HL-60 (cell line): ENCODE data around the gene CLIC4.

Experiments
- DNase-seq, 2 experiments: peaks; one replicate each; pipeline ENCODE4 v3.0.0-alpha.2; 2010 to 2020; ENCODE audit warnings: low read depth in 1 of 2, low spot score in 1 of 2
- H3K27ac ChIP-seq: fragments of 250-450 bp; sonication (Bioruptor Pico); replicated peaks from 2 replicates; pipeline ENCODE4 v1.5.1; 2020; ENCODE audit warnings: mild to moderate bottlenecking, moderate library complexity
- H3K27me3 ChIP-seq: fragments of 250-450 bp; sonication (Bioruptor Pico); 2 replicates; pipeline ENCODE4 v1.5.1; 2021; ENCODE audit warnings: mild to moderate bottlenecking, moderate library complexity; ENCODE audit not compliant: insufficient read depth, poor library complexity, severe bottlenecking
- H3K4me3 ChIP-seq: replicated peaks from 2 replicates; pipeline ENCODE4 v1.5.1; 2011; ENCODE audit warnings: mild to moderate bottlenecking, control low read depth, low read length; ENCODE audit not compliant: insufficient read depth
- CTCF ChIP-seq: IDR thresholded peaks from one replicate; pipeline ENCODE4 v1.5.1; 2011; ENCODE audit warnings: low read length, control low read depth, inconsistent platforms; ENCODE audit not compliant: insufficient read depth
- GABPA ChIP-seq: IDR thresholded peaks from 2 replicates; pipeline ENCODE4 v1.6.1; 2012; ENCODE audit warnings: low read depth
- POLR2AphosphoS5 ChIP-seq: IDR thresholded peaks from 2 replicates; pipeline ENCODE4 v1.6.1; 2012; ENCODE audit warnings: low read depth
- SPI1 ChIP-seq: IDR thresholded peaks from 2 replicates; pipeline ENCODE4 v1.6.1; 2012; ENCODE audit warnings: low read depth, mild to moderate bottlenecking, borderline replicate concordance
- TF ChIP-seq, protein P1 (sequence below): IDR thresholded peaks from 2 replicates; pipeline ENCODE4 v1.6.1; 2012; ENCODE audit warnings: low read depth; ENCODE audit not compliant: insufficient replicate concordance

CLIC4 gene

DNA sequence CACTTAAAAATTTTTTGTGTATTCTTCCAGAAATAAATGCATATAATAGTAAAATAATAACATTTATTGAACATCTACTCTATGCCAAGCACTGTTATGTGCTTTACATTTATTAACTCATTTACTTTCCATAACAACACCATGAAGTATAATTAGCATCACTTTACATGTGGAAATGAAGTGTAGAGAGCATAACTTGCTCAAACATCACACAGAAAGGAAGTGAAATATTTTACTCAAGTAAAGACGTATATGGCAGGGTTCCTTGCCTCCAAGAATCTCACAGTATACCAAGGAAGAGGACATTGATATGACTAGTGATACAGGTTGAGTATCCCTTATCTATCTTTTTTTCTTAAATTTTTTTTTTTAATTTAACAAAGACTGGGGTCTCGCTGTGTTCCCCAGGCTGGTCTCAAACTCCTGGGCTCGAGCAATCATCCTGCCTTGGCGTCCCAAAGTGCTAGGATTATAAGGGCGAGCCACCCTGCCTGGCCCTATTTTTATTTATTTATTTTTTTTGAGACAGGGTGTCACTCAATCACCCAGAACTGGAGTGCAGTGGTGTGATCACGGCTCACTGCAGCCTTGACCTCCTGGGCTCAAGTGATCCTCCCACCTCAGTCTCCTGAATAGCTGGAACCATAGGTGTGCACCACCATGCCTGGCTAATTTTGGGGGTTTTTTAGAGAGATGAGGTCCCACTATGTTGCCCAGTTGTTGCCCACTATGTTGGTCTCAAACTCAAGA lies 7.7 kb upstream of the CLIC4 start:
- H3K27me3 ChIP-seq: no peaks in the 10 kb centered on the region
- TF ChIP-seq SPI1 (no peak), POLR2AphosphoS5 (no peak), GABPA (no peak), CTCF (no peak)
- TF ChIP-seq, protein P1, sequence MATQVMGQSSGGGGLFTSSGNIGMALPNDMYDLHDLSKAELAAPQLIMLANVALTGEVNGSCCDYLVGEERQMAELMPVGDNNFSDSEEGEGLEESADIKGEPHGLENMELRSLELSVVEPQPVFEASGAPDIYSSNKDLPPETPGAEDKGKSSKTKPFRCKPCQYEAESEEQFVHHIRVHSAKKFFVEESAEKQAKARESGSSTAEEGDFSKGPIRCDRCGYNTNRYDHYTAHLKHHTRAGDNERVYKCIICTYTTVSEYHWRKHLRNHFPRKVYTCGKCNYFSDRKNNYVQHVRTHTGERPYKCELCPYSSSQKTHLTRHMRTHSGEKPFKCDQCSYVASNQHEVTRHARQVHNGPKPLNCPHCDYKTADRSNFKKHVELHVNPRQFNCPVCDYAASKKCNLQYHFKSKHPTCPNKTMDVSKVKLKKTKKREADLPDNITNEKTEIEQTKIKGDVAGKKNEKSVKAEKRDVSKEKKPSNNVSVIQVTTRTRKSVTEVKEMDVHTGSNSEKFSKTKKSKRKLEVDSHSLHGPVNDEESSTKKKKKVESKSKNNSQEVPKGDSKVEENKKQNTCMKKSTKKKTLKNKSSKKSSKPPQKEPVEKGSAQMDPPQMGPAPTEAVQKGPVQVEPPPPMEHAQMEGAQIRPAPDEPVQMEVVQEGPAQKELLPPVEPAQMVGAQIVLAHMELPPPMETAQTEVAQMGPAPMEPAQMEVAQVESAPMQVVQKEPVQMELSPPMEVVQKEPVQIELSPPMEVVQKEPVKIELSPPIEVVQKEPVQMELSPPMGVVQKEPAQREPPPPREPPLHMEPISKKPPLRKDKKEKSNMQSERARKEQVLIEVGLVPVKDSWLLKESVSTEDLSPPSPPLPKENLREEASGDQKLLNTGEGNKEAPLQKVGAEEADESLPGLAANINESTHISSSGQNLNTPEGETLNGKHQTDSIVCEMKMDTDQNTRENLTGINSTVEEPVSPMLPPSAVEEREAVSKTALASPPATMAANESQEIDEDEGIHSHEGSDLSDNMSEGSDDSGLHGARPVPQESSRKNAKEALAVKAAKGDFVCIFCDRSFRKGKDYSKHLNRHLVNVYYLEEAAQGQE: no peak

GRCh38 chr1:24739241-24739640 lies 6.0 kb upstream of the CLIC4 start:
- H3K4me3 ChIP-seq: no peak overlapping the region
- H3K27ac ChIP-seq: no peak overlapping the region
- no peaks in the 10 kb centered on the region for H3K27me3 ChIP-seq
- no peak for DNase-seq
- TF ChIP-seq CTCF: no peak
- TF ChIP-seq, protein P1: no peak
- TF ChIP-seq GABPA: no peak
- TF ChIP-seq POLR2AphosphoS5: no peak
- no peak for TF ChIP-seq SPI1

More for the DNA sequence above, 7.7 kb upstream of the CLIC4 start:
- no peak for DNase-seq
- no peak overlapping the region for H3K27ac ChIP-seq
- H3K4me3 ChIP-seq: no peak overlapping the region

DNA sequence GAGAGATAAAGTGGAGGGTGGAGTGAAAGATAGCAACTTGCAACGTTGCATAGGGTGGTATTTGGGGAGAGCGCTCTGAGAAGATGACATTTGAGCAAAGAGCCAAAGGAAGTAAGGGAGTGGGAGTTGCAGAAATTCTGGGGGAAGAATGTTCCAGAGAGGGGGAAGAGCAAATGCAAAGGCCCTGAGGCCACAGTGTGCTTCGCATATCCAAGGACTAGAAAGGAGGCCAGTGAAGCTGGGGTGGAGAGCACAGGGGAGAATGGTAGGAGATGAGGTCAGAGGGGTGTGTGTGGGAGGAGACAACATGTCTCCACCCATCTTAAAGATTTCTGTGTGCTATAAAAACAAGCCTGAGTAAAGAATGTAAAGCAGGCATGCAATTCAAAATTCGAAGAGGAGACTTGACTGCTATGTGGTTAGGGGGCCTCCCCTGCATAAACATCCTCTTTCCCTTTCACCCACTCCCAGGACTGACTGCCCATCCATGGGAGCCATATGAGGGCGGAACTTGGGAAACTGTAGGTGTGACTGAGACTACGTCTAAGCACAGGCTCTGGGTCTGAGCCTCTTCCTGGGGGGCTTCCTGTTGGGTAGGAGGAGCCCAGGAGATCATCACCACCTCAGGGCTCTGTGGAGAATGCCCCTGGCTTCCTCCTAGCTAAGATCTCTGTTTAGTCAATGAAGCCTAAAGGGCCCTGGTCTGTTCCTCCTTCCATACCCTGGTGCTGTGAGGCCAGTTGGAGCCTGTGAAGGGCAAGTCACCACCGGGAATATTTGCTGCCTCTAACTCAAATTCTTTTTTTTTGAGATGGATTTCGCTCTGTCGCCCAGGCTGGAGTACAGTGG lies 2.9 kb upstream of the CLIC4 start:
- no peak for DNase-seq
- Histone ChIP-seq H3K27me3 (no peaks in the 10 kb centered on the region), H3K27ac (no peak overlapping the region), H3K4me3 (no peak overlapping the region)
- no peak for TF ChIP-seq CTCF
- no peak for TF ChIP-seq POLR2AphosphoS5
- TF ChIP-seq, protein P1: no peak
- no peak for TF ChIP-seq GABPA
- no peak for TF ChIP-seq SPI1
